ENCODE measurements around the gene SPANXN5.
"Not testable (repeated sequence)": the region's sequence is repeated elsewhere in the genome, so short reads cannot be mapped to it uniquely, and the experiment has no call there.

SPANXN5 gene

GRCh38 chrX:52797327-52797726 is at the start of gene SPANXN5:
Gene SPANXN5, minus strand, starts transcription at chrX:52797427. Its CDS starts 79 bp downstream, at chrX:52797348.
- DNase-seq, result not testable (repeated sequence)

- DNase-seq, result not testable (repeated sequence)
Observed at GRCh38 chrX:52843619-52844018, 46.4 kb upstream of the SPANXN5 start.

GRCh38 chrX:52839137-52839536 is 41.9 kb upstream of the SPANXN5 start:
- DNase-seq, result no peak

GRCh38 chrX:52830551-52830950 is 33.3 kb upstream of the SPANXN5 start:
- DNase-seq, result no peak

- no peak for DNase-seq
Observed at GRCh38 chrX:52824608-52825007, 27.4 kb upstream of the SPANXN5 start.

GRCh38 chrX:52821079-52821760 is 24.0 kb upstream of the SPANXN5 start:
- no peak for DNase-seq

GRCh38 chrX:52819788-52820187 is 22.6 kb upstream of the SPANXN5 start:
- no peak for DNase-seq

- DNase-seq, result no peak
Observed at GRCh38 chrX:52811065-52811625, 13.9 kb upstream of the SPANXN5 start, which contains the start of gene XAGE5. Gene XAGE5, plus strand, starts transcription at chrX:52811287. Its CDS starts 1,280 bp downstream, at chrX:52812567.

GRCh38 chrX:52804876-52805275 is 7.6 kb upstream of the SPANXN5 start:
- DNase-seq, result not testable (repeated sequence)

GRCh38 chrX:52773504-52773903 is 23.7 kb downstream of the SPANXN5 start:
- not testable (repeated sequence) for DNase-seq

- DNase-seq, result not testable (repeated sequence)
Observed at GRCh38 chrX:52765983-52766382, 31.2 kb downstream of the SPANXN5 start.

- DNase-seq, result not testable (repeated sequence)
Observed at GRCh38 chrX:52750952-52751351, 46.3 kb downstream of the SPANXN5 start, which contains the start of gene SSX2B. Gene SSX2B, plus strand, starts transcription at chrX:52751252. Its CDS starts 1,429 bp downstream, at chrX:52752681.
